K562 (cell line): ENCODE data around the gene NQO2. TPM values are rescaled to one million over a fixed set of nuclear protein-coding genes. Genes with fewer than 3 reads are reported as not detected.

Experiments used
- CHD2 ChIP-seq: IDR thresholded peaks from 2 replicates; pipeline ENCODE4 v1.6.1; 2011; ENCODE audit warnings: low read depth, low read length
- FOSL1 ChIP-seq: fragments of 200-800 bp; sonication (Bioruptor generic); conservative IDR thresholded peaks from 2 replicates; pipeline ENCODE4 v1.6.1; 2016; ENCODE audit warnings: missing genetic modification characterization, missing compliant biosample characterization
- FOXP1 ChIP-seq: sonication (generic); formaldehyde crosslinking; IDR thresholded peaks from 2 replicates; pipeline ENCODE4 v1.8.0; 2022; ENCODE audit warnings: mild to moderate bottlenecking, missing genetic modification reagents
- HNRNPK ChIP-seq: fragments of 200-400 bp; formaldehyde crosslinking; IDR thresholded peaks from one replicate; pipeline ENCODE4 v1.6.1; 2018; ENCODE audit warnings: mild to moderate bottlenecking, low read depth, low read length; ENCODE audit not compliant: poor library complexity, severe bottlenecking
- NR2C1 ChIP-seq, 2 experiments: fragments of 450-650 bp; IDR thresholded peaks; 2 replicates each; pipeline ENCODE4 v1.6.1; 2017; ENCODE audit warnings: mild to moderate bottlenecking in 2 of 2, antibody characterized with exemption in 1 of 2, inconsistent platforms in 1 of 2, missing compliant biosample characterization in 1 of 2, missing genetic modification characterization in 1 of 2
- NUFIP1 ChIP-seq: fragments of 450-650 bp; IDR thresholded peaks from 2 replicates; pipeline ENCODE4 v1.6.1; 2018; ENCODE audit not compliant: partially characterized antibody
- PTTG1 ChIP-seq: fragments of 450-650 bp; IDR thresholded peaks from 2 replicates; pipeline ENCODE4 v1.6.1; 2016; ENCODE audit warnings: low read depth, mild to moderate bottlenecking, missing genetic modification characterization, missing compliant biosample characterization
- PURB ChIP-seq: sonication (generic); formaldehyde crosslinking; IDR thresholded peaks from 2 replicates; pipeline ENCODE4 v1.9.0; 2021; ENCODE audit warnings: low read depth, mild to moderate bottlenecking, missing genetic modification reagents
- SAFB2 ChIP-seq: fragments of 200-400 bp; formaldehyde crosslinking; IDR thresholded peaks from 2 replicates; pipeline ENCODE4 v1.6.1; 2018; ENCODE audit warnings: borderline replicate concordance, low read length, low read depth, moderate library complexity; ENCODE audit not compliant: severe bottlenecking
- SOX6 ChIP-seq: fragments of 450-650 bp; IDR thresholded peaks from 2 replicates; pipeline ENCODE4 v1.6.1; 2014; ENCODE audit warnings: mild to moderate bottlenecking
- ZEB2 ChIP-seq: fragments of 450-650 bp; IDR thresholded peaks from 2 replicates; pipeline ENCODE4 v1.6.1; 2016
- ZFP36 ChIP-seq: fragments of 150-350 bp; IDR thresholded peaks from 2 replicates; pipeline ENCODE4 v1.6.1; 2018; ENCODE audit warnings: low read length, low read depth; ENCODE audit not compliant: partially characterized antibody
- ZNF133 ChIP-seq: fragments of 250-450 bp; sonication (Bioruptor Pico); IDR thresholded peaks from 2 replicates; pipeline ENCODE4 v1.4.0; 2020; ENCODE audit warnings: mild to moderate bottlenecking
- ZNF232 ChIP-seq: sonication (generic); formaldehyde crosslinking; IDR thresholded peaks from 2 replicates; pipeline ENCODE4 v1.8.0; 2022; ENCODE audit warnings: mild to moderate bottlenecking, missing genetic modification reagents
- polyA plus RNA-seq, 8 experiments: library from polyadenylated mRNA; depleted of rRNA in 4 of 8; stranded (reverse) in 5 of 8; unstranded in 3 of 8; fragments of >200 nt; fragmentation: Nextera tagmentation in 2 of 8; fragmentation: Illumina TruSeq in 1 of 8; extraction: Ambion mirVana in 2 of 8; extraction: Trizol in 1 of 8; gene quantifications; 2 replicates each; pipeline versions ENCODE4 v1.2.1 to v1.2.3, GENCODE V29; 2011 to 2014; ENCODE audit warnings: inconsistent platforms in 1 of 8, missing spikeins in 1 of 8
- total RNA-seq, 7 experiments: library from RNA; depleted of rRNA in 6 of 7; stranded (reverse); fragments of >200 nt in 6 of 7; fragmentation: Illumina TruSeq in 2 of 7; extraction: Trizol in 2 of 7; gene quantifications; 2 replicates each; pipeline versions ENCODE4 v1.2.1 to v1.2.3, GENCODE V29; 2011 to 2021; ENCODE audit warnings: low replicate concordance in 1 of 7
- TF ChIP-seq, protein P1 (sequence below): sonication (generic); formaldehyde crosslinking; IDR thresholded peaks from 2 replicates; pipeline ENCODE4 v1.4.0; 2020; ENCODE audit warnings: mild to moderate bottlenecking, missing genetic modification reagents
- TF ChIP-seq, protein P2 (sequence below): fragments of 450-650 bp; formaldehyde crosslinking; IDR thresholded peaks from 2 replicates; pipeline ENCODE4 v1.4.0; 2022; ENCODE audit warnings: missing genetic modification characterization
- TF ChIP-seq, protein P3 (sequence below): fragments of 450-650 bp; IDR thresholded peaks from 2 replicates; pipeline ENCODE4 v1.6.1; 2018; ENCODE audit not compliant: partially characterized antibody
- TF ChIP-seq, protein P4 (sequence below): IDR thresholded peaks from 2 replicates; pipeline ENCODE4 v1.6.1; 2011; ENCODE audit warnings: borderline replicate concordance, low read depth, mild to moderate bottlenecking, moderate library complexity, low read length; ENCODE audit not compliant: insufficient read depth, poor library complexity, severe bottlenecking

Gene NQO2
- total and polyA plus RNA-seq, 9 of the 15 experiments (the other 6 are each of a cell fraction or from before 2014, with no cell fraction given): 54.6 to 214 (median 116) TPM

DNA sequence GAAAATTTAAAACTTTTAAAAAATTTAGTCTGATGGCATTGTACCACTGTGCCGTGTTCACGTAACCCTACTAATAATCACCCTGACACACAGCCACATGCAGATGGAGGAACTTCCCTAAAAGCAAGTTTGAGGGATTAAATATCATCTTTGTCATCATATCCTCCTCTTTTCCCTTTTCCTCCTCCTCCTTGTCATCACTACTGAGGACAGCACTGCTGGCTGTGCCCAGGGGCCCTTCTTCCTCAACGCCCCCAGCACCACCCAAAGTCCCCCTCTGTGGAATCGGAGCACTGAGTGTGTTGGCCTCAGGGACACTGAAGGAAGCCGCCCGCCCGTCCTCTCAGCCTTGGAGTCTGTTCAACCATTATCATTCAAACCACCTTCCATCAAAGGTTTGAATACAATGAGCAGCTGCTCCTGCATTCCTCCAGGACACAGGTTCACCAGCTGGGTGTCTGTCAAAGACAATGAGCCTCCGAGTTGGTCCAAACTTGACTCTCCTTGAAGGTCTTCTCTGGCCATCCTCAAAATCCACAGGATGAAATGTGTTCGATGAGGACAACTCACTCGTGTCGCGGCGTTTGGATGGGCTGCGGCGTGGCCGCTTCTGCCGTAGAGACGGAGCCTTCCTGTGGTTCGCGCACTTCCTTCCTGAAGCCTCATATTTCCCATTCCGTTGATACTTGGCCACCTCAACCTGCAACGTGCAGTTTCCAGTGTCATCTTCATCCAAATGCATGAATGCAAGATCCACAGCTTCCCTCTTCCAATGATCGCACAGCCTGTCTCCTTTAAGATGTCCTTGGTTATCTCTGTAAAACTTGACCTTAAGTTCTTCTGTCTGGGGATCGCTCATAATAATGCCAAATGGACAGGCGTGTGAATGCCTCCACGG, 23.3 kb downstream of the NQO2 start (continued):
- TF ChIP-seq ZFP36 (no peak), NUFIP1 (no peak), PURB (CRISPR knock-in tag) (no peak), SOX6 (0 out of 2 replicates have a peak, but pooled peaks have one; percentile 36), PTTG1 (tag) (no peak), FOXP1 (no peak), HNRNPK (no peak), CHD2 (no peak), ZNF232 (no peak), SAFB2 (no peak), ZEB2 (no peak), NR2C1 (IDR thresholded peaks at IDR 0.05) (no peak), NR2C1 (tag; IDR thresholded peaks at IDR 0.05) (no peak), ZNF133 (no peak), FOSL1 (tag) (no peak)
- TF ChIP-seq, protein P1, sequence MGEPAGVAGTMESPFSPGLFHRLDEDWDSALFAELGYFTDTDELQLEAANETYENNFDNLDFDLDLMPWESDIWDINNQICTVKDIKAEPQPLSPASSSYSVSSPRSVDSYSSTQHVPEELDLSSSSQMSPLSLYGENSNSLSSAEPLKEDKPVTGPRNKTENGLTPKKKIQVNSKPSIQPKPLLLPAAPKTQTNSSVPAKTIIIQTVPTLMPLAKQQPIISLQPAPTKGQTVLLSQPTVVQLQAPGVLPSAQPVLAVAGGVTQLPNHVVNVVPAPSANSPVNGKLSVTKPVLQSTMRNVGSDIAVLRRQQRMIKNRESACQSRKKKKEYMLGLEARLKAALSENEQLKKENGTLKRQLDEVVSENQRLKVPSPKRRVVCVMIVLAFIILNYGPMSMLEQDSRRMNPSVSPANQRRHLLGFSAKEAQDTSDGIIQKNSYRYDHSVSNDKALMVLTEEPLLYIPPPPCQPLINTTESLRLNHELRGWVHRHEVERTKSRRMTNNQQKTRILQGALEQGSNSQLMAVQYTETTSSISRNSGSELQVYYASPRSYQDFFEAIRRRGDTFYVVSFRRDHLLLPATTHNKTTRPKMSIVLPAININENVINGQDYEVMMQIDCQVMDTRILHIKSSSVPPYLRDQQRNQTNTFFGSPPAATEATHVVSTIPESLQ (CRISPR knock-in tag): no peak
- TF ChIP-seq, protein P2, sequence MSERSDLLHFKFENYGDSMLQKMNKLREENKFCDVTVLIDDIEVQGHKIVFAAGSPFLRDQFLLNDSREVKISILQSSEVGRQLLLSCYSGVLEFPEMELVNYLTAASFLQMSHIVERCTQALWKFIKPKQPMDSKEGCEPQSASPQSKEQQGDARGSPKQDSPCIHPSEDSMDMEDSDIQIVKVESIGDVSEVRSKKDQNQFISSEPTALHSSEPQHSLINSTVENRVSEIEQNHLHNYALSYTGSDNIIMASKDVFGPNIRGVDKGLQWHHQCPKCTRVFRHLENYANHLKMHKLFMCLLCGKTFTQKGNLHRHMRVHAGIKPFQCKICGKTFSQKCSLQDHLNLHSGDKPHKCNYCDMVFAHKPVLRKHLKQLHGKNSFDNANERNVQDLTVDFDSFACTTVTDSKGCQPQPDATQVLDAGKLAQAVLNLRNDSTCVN (CRISPR knock-in tag): no peak
- TF ChIP-seq, protein P3, sequence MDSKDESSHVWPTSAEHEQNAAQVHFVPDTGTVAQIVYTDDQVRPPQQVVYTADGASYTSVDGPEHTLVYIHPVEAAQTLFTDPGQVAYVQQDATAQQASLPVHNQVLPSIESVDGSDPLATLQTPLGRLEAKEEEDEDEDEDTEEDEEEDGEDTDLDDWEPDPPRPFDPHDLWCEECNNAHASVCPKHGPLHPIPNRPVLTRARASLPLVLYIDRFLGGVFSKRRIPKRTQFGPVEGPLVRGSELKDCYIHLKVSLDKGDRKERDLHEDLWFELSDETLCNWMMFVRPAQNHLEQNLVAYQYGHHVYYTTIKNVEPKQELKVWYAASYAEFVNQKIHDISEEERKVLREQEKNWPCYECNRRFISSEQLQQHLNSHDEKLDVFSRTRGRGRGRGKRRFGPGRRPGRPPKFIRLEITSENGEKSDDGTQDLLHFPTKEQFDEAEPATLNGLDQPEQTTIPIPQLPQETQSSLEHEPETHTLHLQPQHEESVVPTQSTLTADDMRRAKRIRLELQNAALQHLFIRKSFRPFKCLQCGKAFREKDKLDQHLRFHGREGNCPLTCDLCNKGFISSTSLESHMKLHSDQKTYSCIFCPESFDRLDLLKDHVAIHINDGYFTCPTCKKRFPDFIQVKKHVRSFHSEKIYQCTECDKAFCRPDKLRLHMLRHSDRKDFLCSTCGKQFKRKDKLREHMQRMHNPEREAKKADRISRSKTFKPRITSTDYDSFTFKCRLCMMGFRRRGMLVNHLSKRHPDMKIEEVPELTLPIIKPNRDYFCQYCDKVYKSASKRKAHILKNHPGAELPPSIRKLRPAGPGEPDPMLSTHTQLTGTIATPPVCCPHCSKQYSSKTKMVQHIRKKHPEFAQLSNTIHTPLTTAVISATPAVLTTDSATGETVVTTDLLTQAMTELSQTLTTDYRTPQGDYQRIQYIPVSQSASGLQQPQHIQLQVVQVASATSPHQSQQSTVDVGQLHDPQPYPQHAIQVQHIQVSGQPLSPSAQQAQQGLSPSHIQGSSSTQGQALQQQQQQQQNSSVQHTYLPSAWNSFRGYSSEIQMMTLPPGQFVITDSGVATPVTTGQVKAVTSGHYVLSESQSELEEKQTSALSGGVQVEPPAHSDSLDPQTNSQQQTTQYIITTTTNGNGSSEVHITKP: no peak
- TF ChIP-seq, protein P4, sequence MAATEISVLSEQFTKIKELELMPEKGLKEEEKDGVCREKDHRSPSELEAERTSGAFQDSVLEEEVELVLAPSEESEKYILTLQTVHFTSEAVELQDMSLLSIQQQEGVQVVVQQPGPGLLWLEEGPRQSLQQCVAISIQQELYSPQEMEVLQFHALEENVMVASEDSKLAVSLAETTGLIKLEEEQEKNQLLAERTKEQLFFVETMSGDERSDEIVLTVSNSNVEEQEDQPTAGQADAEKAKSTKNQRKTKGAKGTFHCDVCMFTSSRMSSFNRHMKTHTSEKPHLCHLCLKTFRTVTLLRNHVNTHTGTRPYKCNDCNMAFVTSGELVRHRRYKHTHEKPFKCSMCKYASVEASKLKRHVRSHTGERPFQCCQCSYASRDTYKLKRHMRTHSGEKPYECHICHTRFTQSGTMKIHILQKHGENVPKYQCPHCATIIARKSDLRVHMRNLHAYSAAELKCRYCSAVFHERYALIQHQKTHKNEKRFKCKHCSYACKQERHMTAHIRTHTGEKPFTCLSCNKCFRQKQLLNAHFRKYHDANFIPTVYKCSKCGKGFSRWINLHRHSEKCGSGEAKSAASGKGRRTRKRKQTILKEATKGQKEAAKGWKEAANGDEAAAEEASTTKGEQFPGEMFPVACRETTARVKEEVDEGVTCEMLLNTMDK: no peak
